Measurements from ENCODE around the gene TNS4. TPM values are rescaled to one million over a fixed set of nuclear protein-coding genes. Genes with fewer than 3 reads are reported as not detected.

The TNS4 gene
- total RNA-seq, 1 experiment from 2014 or later: 0.59 TPM

GRCh38 chr17:40467281-40467867, 34.0 kb downstream of the TNS4 start:
- WGBS (ENCODE audit: extremely low coverage, insufficient read length, low lambda C conversion rate): no CpG with 5 or more reads among the region's 2 CpGs
- no peaks in the 10 kb centered on the region for H3K9me3 ChIP-seq (ENCODE audit: control insufficient read depth, low read depth, low read length)

More at GRCh38 chr17:40467281-40467867, 34.0 kb downstream of the TNS4 start:
- Histone ChIP-seq H3K27ac (ENCODE audit: insufficient read length, low read depth, low read length) (no peak overlapping the region), H2AFZ (ENCODE audit: low read length) (no peak overlapping the region), H3K23ac (ENCODE audit: insufficient read length, low read depth, low read length) (no peak overlapping the region), H2BK20ac (ENCODE audit: low read depth, low read length, poor library complexity, severe bottlenecking) (no peak overlapping the region), H3K14ac (ENCODE audit: insufficient read depth, low read length) (no peak overlapping the region), H3K23me2 (ENCODE audit: insufficient read length, low read depth, low read length, poor library complexity, severe bottlenecking) (no peaks in the 10 kb centered on the region), H2BK12ac (ENCODE audit: insufficient read length, low read depth, low read length) (no peak overlapping the region), H4K8ac (replicated peaks; ENCODE audit: insufficient read length, low read depth, low read length) (no peak overlapping the region), H3K79me2 (ENCODE audit: insufficient read depth, low read length) (no peaks in the 10 kb centered on the region), H4K91ac (ENCODE audit: insufficient read length, low read depth, low read length) (no peak overlapping the region), H3K9ac (ENCODE audit: extremely low read depth, insufficient read length, low read length) (no peak overlapping the region), H2BK15ac (ENCODE audit: low read depth, low read length) (no peak overlapping the region), H3K27me3 (ENCODE audit: insufficient read depth, low read length) (no peaks in the 10 kb centered on the region), H4K20me1 (ENCODE audit: control insufficient read depth, insufficient read depth, insufficient read length) (no peaks in the 10 kb centered on the region), H3K18ac (ENCODE audit: insufficient read length, low read depth, low read length) (no peak overlapping the region), H3K56ac (ENCODE audit: insufficient read length, low read depth, low read length) (no peak overlapping the region), H2BK120ac (ENCODE audit: low read depth, low read length, poor library complexity, severe bottlenecking) (no peak overlapping the region), H3K79me1 (ENCODE audit: insufficient read depth, low read depth, low read length, poor library complexity, severe bottlenecking) (no peaks in the 10 kb centered on the region), H2BK5ac (ENCODE audit: insufficient read length, low read length) (no peak overlapping the region), H3K4me1 (ENCODE audit: insufficient read depth, low read length) (peaks cover 3% of the 10 kb centered on the region; the same call in 1 of the 2 replicates), H3K4me2 (ENCODE audit: insufficient read depth, insufficient read length, low read length) (no peak overlapping the region), H3K4ac (ENCODE audit: low read depth, low read length) (no peak overlapping the region), H4K5ac (ENCODE audit: insufficient read length, low read depth, low read length) (no peak overlapping the region), H2AK5ac (ENCODE audit: insufficient read length, low read length) (no peak overlapping the region), H3T11ph (ENCODE audit: low read length) (no peak overlapping the region)
- Mint-ChIP-seq H3K4me3 (no peak overlapping the region), H3K27me3 (ENCODE audit: low read depth) (peaks cover 3% of the 10 kb centered on the region; the same call in 1 of the 2 replicates), H3K9me3 (peaks cover 10 to 13% of the 10 kb centered on the region in 2 experiments), H3K4me1 (peaks cover 36 to 46% of the 10 kb centered on the region in 2 experiments), H3K36me3 (ENCODE audit: insufficient read depth in 1 of 3, low read depth in 3 of 3) (peaks cover 0 to 10% (median 2%) of the 10 kb centered on the region in 3 experiments; a peak in 5 of 7 replicates), H3K27ac (no peak overlapping the region)
- DNase-seq: no peak
- TF ChIP-seq, protein P1, sequence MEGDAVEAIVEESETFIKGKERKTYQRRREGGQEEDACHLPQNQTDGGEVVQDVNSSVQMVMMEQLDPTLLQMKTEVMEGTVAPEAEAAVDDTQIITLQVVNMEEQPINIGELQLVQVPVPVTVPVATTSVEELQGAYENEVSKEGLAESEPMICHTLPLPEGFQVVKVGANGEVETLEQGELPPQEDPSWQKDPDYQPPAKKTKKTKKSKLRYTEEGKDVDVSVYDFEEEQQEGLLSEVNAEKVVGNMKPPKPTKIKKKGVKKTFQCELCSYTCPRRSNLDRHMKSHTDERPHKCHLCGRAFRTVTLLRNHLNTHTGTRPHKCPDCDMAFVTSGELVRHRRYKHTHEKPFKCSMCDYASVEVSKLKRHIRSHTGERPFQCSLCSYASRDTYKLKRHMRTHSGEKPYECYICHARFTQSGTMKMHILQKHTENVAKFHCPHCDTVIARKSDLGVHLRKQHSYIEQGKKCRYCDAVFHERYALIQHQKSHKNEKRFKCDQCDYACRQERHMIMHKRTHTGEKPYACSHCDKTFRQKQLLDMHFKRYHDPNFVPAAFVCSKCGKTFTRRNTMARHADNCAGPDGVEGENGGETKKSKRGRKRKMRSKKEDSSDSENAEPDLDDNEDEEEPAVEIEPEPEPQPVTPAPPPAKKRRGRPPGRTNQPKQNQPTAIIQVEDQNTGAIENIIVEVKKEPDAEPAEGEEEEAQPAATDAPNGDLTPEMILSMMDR (conservative IDR thresholded peaks at IDR 0.05): no peak
